8988T (cell line): ENCODE measurements around the gene MRPL4.

Experiments used
- DNase-seq: peaks from one replicate; pipeline ENCODE4 v3.0.0; 2011

The MRPL4 gene

DNA sequence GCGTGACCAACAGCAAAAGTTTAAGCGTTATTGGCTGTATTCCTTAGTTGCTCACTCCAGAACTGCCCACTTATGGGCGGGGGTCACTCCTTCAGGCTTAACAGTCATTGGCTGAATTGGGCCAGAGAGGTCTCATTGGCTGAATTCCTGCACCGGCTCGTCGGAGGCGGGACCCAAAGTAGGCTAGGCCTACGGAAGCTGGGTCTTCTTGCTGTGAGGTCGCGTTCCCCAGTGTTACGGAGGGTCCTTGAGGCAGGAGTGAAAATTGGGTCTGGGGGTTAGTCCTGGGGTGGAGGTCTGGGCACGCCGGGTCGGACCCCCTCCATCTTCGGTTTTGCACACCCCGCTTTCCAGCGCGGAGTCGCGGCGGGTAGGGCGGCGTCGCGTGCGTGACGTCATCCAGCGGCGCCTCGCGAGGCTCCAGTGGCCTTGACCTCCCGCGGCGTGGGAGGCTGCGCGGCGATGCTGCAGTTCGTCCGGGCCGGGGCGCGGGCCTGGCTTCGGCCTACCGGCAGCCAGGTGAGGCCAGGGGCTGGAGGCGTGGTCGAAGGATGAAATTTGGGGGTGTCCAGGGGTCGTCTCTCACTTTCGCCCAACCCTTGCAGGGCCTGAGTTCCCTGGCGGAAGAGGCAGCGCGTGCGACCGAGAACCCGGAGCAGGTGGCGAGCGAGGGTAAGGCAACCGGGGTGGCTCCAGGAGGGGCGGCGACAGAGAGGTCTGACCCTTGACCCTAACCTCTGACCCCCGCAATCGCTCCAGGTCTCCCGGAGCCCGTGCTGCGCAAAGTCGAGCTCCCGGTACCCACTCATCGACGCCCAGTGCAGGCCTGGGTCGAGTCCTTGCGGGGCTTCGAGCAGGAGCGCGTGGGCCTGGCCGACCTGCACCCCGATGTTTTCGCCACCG, at the start of gene MRPL4:
MRPL4 (plus strand) TSS at position 423 of the 903 bp plus-strand sequence; CDS start at position 463, 40 bp downstream.
- peak; percentile 73 for DNase-seq

DNA sequence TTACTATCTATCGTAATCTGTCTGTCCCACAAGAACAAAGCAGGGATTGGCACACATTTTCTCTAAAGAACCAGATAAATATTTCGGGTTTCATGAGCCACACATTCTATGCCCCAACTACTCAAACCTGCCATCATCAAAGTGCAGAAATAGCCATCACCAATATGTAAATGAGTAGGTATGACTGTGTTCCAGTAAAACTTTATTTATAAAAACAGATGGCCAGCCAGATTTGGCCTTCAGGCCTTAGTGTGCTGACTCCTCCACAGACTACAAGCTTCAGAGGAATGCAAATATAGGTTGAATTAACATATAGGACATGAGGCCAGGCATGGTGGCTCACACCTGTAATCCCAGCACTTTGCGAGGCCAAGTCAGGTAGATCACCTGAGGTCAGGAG, 48.3 kb upstream of the MRPL4 start:
- no peak for DNase-seq

DNA sequence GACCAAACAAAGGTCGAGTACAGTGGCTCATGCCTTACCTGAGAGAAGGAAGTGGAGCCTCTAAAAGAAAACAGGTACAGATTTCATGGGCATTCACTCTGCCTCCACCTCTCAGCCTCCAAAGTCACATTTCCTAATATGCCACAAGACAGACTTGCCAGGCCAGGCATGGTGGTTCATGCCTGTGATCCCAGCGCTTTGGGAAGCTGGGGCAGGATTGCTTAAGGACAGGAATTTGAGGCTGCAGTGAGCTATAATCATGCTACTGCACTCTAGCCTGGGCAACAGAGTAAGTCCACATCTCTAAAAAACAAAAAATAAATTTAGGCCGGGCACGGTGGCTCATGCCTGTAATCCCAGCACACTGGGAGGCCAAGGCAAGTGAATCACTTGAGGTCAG, 46.4 kb upstream of the MRPL4 start:
- no peak for DNase-seq

DNA sequence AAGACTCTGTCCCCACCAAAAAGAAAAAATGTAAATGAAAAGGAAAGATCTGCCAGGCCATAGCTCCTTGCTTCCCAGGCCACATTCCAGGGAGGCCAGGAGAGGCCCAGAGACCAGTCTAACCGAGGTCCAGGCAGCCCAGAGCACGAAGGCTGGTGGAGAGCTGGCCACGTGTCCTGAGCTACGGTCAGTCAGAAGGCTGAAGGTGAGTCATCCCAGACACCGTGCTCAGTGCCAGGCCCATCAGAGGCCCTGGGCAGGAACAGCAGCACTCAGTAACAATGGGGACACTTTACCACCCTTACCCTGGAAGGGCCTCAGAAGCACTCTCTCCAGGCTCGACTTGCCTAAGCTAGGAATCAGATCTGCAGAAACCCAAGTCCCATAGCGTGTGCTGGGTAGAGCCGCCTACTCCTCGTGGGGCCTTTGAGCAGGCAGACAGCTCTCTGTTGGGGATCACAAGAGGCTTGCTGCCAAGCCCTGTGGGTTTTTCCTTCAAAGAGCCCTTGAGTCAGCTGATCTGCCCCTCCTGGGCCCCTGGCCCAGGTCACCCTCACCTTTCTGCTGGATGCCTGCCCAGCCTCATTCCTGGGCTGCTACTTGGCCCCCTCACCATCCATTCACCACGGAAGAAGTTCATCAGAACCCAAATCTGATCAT, 45.7 kb upstream of the MRPL4 start:
- no peak for DNase-seq

DNA sequence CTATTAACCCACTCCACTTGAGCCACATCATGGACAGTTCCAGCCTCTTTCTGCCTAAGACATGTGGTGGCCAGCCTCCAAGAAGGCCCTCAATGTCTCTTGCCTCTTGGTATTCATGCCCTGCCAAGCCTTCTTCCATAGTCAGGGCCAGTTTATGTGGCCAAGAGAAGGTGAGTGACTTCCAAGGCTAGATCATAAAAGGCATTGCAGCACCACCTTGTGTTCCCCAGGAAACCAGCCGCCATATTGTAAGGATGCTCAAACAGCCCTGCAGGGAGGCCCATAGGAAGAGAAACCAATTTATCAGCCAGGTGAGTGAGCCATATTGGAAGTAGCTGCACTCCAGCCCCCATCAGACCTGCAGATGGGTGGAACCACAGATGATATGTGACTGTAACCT, 45.0 kb upstream of the MRPL4 start:
- DNase-seq = no peak

DNA sequence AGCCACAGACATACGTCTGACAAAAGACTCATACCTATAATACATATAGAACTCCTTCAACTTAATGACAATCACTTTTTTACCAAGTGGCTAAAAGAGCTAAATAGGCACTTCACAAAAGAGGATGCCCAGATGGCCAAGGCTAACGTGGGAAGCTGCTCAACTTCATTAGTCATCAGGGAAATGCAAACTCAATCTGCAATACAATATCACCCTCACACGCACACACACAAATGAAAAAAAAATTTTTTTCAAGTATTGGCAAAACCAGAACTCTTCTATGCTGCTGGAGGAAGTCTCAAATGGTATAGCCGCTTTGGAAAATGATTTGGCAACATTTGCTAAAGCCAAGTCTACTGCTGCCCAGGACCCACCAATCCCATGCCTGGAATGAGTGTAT, 42.7 kb upstream of the MRPL4 start:
- no peak for DNase-seq

DNA sequence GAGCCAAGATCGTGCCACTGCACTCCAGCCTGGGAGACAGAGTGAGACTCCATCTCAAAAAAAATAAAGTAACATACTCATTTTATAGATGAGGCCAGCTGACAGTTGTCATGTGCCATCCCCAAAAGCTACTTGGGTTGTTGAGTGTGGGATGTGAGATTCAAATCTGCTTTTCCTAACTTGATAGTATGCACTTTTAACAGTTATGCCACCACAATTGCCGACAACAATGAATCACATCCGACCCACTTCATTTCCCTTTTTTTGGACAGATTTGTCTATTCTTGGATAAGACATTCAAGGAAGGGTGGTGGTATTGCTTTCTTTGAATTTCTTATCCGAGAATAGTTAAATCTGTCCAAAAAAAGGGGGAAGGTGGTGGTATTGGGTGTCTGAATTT, 41.0 kb upstream of the MRPL4 start:
- DNase-seq = no peak

DNA sequence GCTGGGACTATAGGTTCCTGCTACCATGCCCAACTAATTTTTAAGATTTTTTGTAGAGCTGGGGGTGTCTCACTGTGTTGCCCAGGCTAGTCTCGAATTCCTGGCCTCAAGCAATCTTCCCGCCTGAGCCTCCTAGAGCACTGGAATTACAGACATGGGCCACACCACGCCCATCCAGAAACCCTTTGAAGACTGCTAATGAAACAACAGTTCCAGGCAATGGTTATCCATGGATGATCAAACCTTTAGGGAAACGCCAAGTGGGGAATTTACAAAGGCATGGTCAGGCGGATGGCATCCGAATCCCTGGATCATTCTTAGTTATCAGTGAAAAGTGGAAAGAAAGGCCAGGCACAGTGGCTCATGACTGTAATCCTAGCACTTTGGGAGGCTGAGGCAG, 40.3 kb upstream of the MRPL4 start:
- no peak for DNase-seq

DNA sequence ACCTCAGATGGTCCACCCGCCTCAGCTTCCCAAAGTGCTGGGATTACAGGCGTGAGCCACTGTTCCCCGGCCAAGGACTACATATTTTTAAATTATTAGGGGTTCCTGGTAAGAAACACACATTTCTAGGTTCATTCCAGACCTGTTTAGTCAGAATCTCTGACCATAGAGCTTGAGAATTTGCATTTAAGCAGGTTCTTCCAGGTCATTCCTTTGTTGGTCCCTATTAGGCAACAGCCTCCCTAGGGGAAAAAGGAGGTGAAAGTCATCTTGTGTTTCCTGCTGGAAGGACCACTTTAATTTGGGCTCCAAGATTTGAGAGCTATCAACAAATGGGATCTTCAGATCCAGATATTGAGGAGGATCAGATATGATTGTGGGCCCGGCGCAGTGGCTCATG, 37.2 kb upstream of the MRPL4 start:
- DNase-seq = no peak

DNA sequence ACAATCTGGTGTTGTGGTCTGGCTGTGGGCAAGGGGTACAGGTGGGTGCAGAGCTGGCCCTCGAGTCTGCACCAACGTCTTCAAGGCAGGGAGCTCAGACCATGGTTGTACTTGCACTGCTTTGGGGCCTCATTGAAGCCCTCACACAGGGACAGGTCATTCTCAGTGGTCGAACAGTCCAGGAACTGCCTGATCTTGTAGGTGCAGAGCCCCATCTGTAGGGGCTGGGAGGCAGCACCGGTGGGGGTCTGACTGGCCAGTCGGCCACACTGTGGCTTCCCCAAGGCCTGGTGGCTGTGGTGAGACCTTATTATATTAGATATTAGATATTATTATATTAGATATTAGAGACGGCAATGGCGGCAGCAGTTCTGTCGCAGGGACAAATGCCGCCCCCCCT, 34.9 kb upstream of the MRPL4 start:
- no peak for DNase-seq

DNA sequence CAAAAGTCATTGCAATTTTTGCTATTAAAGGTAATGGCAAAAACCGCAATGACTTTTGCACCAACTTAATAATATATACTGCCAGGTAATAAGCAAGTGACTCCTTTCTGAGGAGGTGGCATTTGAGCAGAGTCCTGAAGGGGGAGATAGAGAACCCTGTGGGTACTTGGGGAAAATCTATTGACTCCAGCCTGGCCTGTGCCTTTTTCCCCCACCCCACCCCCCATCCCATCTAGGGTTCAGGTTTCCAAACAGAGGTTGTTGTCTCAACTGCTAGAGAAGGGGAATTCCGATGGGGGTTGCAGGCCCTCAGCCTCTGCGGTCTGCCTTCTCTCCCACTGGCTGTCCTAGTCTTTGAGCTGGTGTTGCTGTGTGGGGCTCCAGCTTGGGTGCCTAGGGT, 32.3 kb upstream of the MRPL4 start:
- no peak for DNase-seq

DNA sequence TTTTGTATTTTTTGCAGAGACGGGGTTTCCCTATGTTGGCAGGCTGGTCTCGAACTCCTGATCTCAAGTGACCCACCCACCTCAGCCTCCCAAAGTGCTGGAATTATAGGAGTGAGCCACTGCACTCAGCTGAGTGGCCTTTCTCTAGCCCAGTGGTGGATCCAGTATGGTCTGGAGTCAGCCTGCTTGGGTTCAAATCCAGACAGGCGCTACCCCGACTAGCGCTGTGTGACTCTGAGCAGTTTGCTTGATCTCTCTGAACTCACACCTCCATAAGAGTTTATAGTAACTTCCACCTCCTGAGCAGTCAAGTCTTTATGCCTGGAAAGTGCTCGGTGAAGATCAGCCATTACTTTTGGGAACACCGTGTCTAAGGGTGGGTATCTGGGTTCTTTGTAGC, 31.3 kb upstream of the MRPL4 start:
- DNase-seq = no peak

DNA sequence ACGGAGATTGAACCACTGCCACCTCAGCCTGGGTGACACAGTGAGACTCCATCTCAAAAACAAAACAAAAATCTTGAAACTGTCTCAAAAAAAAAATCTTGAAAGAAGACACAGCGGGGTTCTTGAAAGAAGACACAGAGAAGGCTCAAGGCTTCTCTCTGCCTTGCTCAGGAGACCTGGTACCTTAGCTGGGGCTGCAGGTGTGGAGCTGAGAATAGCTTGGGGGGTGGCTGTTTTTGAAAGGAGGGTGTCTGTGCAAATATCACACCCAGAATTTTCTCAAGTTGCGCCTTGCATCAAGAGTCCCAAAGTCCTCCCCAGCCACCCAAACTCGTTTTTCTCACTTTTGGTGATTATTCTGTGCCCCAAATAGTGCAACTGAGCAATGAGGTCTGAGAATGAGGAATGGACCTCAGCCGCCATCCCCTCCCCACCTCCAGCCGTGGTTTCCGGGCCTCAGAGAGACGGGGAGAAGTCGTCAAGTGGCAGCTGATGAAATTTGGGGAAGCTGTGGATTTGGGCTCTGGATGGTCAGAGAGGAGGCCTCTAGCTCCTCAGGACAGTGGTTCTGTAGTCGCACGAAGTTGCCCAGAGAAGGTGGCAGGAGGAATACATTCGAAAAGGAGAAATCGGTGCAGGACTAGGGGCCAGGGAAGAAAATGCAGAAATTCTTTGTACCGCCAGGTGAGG, 29.7 kb upstream of the MRPL4 start:
- DNase-seq = no peak

DNA sequence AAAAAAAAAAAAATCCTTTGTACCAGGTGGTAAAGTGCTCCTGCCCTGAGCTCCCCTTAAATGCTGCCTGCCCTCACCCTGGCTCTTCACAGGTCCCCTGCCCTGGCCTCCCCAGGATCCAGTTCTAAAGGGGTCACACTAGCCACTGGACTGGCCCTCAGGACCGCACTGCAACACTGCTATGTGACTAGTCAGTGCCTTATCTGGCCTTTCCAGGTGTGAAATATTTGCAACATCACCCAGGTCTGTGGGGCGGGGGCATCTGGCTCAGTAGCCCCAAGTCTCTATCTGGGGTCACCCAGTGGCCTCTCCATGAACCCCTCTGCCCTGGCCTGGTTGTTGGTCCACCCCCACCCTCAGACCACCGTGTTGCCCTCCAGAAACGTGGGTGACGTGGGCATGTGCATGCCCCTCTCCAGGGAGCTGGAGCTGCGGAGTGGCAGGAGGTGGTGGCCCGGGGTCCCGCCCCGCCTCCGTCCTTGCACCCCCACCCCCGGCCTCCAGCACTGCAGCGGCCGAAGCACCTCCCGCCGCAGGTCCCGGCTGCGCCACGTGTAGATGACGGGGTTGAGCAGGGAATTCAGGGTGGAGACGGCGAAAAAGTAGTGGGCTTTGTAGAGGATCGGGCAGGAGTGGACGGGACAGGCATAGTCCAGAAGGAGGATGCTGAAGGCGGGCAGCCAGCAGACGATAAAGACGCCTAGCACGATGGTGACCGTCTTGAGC, 28.4 kb upstream of the MRPL4 start:
- DNase-seq = no peak

DNA sequence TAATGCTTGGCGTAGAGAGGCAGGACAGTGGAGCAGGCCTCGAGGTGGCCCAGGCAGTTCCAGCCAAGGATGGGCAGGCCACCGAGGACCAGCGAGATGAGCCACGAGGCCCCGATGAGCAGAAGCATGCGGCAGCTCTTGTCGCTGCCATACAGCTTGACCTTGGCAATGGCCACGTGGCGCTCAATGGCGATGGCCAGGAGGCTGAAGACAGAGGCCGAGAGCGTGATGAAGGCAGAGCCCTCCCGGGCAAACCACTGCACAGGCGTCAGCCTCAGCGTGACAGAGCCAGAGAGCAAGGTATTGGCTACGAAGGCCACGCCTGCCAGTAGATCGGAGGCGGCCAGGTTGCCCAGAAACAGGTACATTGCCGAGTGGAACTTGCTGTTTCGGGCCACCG, 27.7 kb upstream of the MRPL4 start:
- DNase-seq = no peak

DNA sequence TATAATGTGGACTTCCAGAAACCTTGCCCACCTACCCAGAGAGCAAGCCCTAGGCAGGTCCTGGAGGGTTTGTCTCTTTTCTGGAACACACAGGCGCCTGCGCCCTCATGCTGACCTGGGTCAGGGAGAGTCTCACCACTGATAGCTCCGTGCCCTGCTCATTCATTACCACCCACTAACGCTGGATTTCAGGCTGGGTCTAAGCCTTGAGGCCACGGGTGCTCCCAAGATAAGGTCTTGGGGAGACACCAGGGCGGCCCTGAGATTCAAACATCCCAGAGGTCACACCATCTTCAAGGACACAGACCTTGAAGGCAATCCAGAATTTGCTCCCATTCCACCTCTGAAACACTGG, 26.0 kb upstream of the MRPL4 start:
- no peak for DNase-seq

DNA sequence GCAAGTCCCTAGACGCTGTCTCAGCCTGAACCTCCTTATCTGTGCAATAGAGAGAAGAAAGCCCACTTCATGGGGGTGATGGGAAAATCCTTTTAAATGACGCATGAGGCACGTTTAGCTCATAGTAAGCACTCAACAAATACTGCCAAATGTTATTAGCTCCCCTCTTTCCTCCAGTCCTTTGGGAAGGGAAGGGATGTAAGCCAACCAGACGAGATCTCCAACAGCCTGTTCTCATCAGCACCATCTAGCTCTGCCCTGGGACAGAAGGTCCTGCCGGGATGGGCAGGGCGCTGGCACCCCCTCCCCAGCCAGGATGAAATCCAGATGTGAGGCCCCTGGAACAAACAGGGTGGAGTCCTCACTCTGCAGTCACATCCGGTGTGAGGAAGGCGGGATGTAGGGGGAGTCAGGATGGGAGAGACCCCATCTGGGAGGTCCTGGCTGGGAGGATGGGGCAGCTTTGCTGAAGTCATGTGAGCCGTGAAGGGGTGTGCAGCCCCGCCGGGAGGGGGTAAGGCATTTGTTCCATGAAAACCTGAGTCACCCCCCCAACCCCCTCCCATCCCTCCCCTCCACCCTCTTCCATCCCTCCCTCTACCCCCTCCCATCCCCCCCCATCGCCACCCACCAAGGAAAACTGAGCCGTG, 25.5 kb upstream of the MRPL4 start:
- DNase-seq = no peak

DNA sequence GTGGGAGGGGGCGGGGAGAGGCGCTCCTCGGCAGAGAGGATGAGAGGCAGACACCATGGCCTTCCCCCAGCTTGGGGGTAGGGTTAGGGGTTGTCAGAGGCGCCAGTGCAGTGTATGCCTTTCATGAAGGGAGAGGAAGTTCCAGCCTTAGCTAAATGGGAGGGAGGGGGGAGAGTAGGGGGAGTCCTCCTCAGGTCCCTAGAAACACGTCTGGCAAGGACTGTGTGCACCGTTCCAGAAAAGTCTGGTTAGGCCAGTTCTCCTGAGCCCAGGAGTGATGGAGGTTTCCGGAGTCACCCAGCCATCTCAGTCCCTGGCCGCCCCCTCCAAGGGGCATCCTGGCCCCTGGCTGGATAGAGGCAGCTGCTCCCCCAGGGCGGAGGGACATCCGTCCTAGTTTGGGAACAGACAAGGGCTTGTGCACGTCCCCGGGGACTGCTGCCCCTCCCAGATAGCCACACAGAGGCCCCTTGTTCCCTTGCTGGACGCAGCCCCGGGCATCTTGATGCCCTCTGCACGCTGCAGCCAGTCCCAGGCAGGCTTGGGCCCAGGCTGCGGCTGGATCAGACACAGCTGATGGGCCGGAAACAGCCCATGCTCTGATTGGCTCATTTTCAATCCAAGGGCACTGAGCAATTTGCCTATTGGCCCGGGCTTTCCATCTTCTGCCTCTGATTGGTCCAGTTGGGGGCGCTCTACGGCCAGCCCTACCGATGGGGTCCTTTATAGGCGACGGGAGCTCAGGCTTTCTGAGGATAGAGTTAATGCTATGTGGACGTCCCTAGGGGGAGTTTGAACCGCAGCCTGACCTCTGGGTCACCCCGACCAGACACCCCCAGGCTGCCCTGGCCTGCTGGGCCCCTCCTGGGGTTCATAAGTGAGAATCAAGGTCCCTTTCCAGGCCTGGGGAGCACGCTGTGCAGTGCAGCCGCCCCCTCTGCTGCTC, 24.7 kb upstream of the MRPL4 start:
- no peak for DNase-seq

DNA sequence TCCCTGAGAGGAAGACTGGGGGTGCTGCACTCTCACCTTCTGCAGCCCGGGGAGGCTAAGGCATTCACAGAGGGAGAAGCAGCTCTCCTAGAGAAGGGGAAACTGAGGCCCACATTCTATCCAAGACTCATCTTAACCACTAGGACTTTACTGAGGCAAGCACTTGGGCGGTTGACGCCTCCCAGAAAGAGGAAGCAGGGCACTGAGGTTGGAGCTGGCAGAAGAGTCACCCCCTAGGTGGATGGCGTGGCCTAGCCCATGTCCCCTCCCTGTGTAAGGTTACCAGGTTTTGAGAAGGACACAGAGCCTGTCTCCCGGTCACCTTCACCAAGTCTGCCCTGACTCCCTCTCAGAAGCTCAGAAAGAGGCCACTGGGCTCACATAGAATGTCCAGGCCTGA, 23.6 kb upstream of the MRPL4 start:
- no peak for DNase-seq

DNA sequence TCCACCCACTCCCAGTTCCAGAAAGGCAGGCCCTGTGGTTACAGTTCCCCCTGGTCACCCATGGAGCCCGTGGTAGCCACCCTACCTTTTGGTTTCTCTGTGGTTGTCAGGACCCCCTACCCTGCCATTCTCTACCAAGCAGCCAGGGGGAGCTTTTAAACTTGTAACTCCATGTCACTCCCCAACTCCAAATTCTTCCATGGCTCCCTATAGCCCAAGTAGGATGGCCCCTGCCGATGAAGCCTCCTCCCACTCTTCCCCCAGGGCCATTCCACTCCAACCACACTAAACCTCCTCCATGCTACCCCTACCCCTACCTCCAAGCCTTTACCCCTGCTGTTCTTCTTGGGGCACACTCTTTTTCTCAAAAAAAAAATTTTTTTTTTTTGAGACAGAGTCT, 23.1 kb upstream of the MRPL4 start:
- DNase-seq = peak; percentile 61

DNA sequence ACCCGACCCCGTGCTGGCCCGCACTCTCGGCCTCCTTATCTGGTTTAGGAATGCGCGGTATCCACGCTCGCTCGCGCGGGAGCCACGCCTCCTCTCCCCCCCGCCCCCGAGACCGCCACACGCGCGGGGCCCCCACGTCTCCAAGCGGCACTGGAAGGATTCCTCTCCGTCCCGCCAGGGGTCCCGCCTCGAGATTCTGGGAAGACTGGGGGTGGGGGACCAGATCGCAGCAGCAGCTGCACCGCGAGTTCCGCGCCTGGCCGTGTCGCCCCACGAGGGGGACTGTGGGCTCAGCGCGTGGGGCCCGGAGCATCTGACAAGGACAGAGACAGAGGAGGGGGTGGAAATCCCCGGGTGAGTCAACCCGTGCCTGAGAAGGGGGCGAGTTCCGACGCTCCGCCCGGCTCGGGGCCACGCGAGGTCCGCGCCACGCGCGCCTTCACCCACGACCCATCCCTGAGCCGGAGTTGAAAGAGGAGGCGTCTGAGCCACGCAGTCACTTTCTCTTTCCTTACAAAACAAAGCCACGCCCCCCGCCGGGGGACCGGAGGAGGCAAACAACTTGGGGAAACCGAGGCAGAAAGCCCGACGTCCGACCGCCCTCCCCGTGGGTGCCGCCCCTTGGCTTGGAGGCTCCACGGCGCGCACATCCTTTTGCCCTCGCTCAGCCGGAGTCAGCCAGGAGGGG, 21.7 kb upstream of the MRPL4 start:
- DNase-seq = no peak
